Gastrocnemius medialis (tissue), 4 donors: ENCODE data around the gene AP3B1. TPM values are rescaled to one million over a fixed set of nuclear protein-coding genes. Genes with fewer than 3 reads are reported as not detected.

ENCODE experiments used
- ATAC-seq, 2 donors: fragments of 150-250 bp; one replicate each; pipeline ENCODE4 v1.9.1; 2016
- DNase-seq, 2 donors: peaks; one replicate each; pipeline ENCODE4 v3.0.0-alpha.2; 2019
- H3K27ac ChIP-seq, 4 donors: fragments of 200-600 bp; sonication (generic); 1 replicate in 1 of 4; 2 replicates in 3 of 4; pipeline ENCODE4 v1.5.1; 2016 to 2018; ENCODE audit warnings: mild to moderate bottlenecking in 2 of 4, moderate library complexity in 1 of 4
- H3K27me3 ChIP-seq, 3 donors: fragments of 200-600 bp; sonication (generic) in 2 of 3; 1 replicate in 1 of 3; 2 replicates in 2 of 3; pipeline versions ENCODE4 v1.5.1 to v1.6.0; 2016 to 2019; ENCODE audit warnings: mild to moderate bottlenecking in 1 of 3, moderate library complexity in 1 of 3
- H3K36me3 ChIP-seq, 2 donors: fragments of 200-600 bp; sonication (generic) in 1 of 2; one replicate each; pipeline ENCODE4 v1.5.1; 2017 to 2018
- H3K4me1 ChIP-seq, 2 donors: fragments of 200-600 bp; sonication (generic) in 1 of 2; one replicate each; pipeline ENCODE4 v1.5.1; 2016 to 2017; ENCODE audit warnings: mild to moderate bottlenecking in 2 of 2
- H3K4me3 ChIP-seq, 4 donors: fragments of 200-600 bp; sonication (generic) in 3 of 4; 1 replicate in 1 of 4; 2 replicates in 3 of 4; pipeline ENCODE4 v1.5.1; 2016 to 2019; ENCODE audit warnings: mild to moderate bottlenecking in 2 of 4
- H3K9me3 ChIP-seq, 3 donors: fragments of 200-600 bp; sonication (generic) in 2 of 3; 1 replicate in 1 of 3; 2 replicates in 2 of 3; pipeline ENCODE4 v1.5.1; 2016 to 2019
- POLR2A ChIP-seq, 2 donors: fragments of 450-650 bp; IDR thresholded peaks; one replicate each; pipeline ENCODE4 v1.6.1; 2017; ENCODE audit warnings: antibody characterized with exemption in 2 of 2, mild to moderate bottlenecking in 2 of 2, moderate library complexity in 2 of 2
- in situ Hi-C, 4 donors: fragments of 200-750 bp; cut with MboI; loops; one replicate each; pipeline versions ENCODE4 v1.15.0 to v1.8.0; 2017; ENCODE audit warnings: low sequenced_read_pairs in 4 of 4
- intact Hi-C: fragments of 100-400 bp; cut with DNase I; formaldehyde crosslinking; loops from one replicate; pipeline ENCODE4 v1.15.1; 2023; ENCODE audit warnings: low total_unique reads
- total RNA-seq, 4 donors: library from RNA; depleted of rRNA; stranded (reverse); fragments of >200 nt; gene quantifications; one replicate each; pipeline versions ENCODE4 v1.1.0 to v1.2.3, GENCODE V29; 2016
- TF ChIP-seq, protein P1 (sequence below), 5 experiments: fragments of 450-650 bp in 3 of 5; fragments of 200-600 bp in 2 of 5; sonication (generic) in 2 of 5; IDR thresholded peaks in 4 of 5; conservative IDR thresholded peaks in 1 of 5; 1 replicate in 4 of 5; 2 replicates in 1 of 5; pipeline ENCODE4 v1.5.1; 2016 to 2019; ENCODE audit warnings: antibody characterized with exemption in 5 of 5, mild to moderate bottlenecking in 3 of 5, moderate library complexity in 3 of 5

Gene AP3B1
- total RNA-seq, 4 donors from 2014 or later, result 17.9 to 26.0 (median 22.6) TPM

GRCh38 chr5:78108564-78108963 lies 185.9 kb downstream of the AP3B1 start:
- no peak for DNase-seq
- TF ChIP-seq, protein P1, sequence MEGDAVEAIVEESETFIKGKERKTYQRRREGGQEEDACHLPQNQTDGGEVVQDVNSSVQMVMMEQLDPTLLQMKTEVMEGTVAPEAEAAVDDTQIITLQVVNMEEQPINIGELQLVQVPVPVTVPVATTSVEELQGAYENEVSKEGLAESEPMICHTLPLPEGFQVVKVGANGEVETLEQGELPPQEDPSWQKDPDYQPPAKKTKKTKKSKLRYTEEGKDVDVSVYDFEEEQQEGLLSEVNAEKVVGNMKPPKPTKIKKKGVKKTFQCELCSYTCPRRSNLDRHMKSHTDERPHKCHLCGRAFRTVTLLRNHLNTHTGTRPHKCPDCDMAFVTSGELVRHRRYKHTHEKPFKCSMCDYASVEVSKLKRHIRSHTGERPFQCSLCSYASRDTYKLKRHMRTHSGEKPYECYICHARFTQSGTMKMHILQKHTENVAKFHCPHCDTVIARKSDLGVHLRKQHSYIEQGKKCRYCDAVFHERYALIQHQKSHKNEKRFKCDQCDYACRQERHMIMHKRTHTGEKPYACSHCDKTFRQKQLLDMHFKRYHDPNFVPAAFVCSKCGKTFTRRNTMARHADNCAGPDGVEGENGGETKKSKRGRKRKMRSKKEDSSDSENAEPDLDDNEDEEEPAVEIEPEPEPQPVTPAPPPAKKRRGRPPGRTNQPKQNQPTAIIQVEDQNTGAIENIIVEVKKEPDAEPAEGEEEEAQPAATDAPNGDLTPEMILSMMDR (IDR thresholded peaks at IDR 0.05 in 4 of 5, conservative IDR thresholded peaks at IDR 0.05 in 1 of 5), result no peak
- no peak for TF ChIP-seq POLR2A (IDR thresholded peaks at IDR 0.05)
- Histone ChIP-seq H3K9me3 (no peaks in the 10 kb centered on the region), H3K4me3 (no peak overlapping the region), H3K27me3 (no peaks in the 10 kb centered on the region), H3K36me3 (peaks cover 0 to 22% of the 10 kb centered on the region in 2 donors), H3K4me1 (no peaks in the 10 kb centered on the region), H3K27ac (no peak overlapping the region)
- in situ Hi-C loops (no loop called here), intact Hi-C loops (no loop called here)
- ATAC-seq, result no peak

- intact Hi-C loops, result no loop called here
- Histone ChIP-seq H3K4me3 (no peak overlapping the region), H3K9me3 (no peaks in the 10 kb centered on the region), H3K36me3 (peaks cover 0 to 20% of the 10 kb centered on the region in 2 donors), H3K27me3 (no peaks in the 10 kb centered on the region), H3K4me1 (no peaks in the 10 kb centered on the region), H3K27ac (no peak overlapping the region)
- DNase-seq, result no peak
- TF ChIP-seq POLR2A (IDR thresholded peaks at IDR 0.05), result no peak
- TF ChIP-seq, protein P1 (IDR thresholded peaks at IDR 0.05 in 4 of 5, conservative IDR thresholded peaks at IDR 0.05 in 1 of 5), result no peak
- in situ Hi-C loops, result no loop called here
- ATAC-seq, result no peak
These were observed 191.1 kb downstream of the AP3B1 start for GRCh38 chr5:78103232-78103918.

DNA sequence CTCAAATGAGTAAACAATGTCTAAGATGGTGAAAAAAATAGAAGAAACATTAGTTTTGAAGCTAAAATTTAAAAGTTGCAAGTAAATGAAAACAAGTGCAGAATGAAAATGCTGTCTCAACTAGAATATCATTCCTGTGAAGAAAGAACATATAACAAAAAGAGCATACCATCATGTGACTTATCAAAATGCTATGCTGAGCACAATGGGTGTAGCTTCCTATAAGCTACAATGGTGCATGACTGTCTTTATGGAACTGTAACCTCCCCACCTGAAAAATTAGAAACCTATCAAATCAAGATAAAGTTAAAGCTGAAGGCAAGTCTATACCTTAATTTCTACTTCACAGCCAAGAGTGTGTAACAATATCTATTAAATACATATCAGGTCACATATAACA lies 192.0 kb downstream of the AP3B1 start:
- ATAC-seq (no peak), DNase-seq (no peak)
- in situ Hi-C loops, result no loop called here
- intact Hi-C loops, result no loop called here
- H3K9me3 ChIP-seq, result no peaks in the 10 kb centered on the region
- H3K36me3 ChIP-seq, result peaks cover 0 to 12% of the 10 kb centered on the region in 2 donors
- H3K4me1 ChIP-seq, result no peaks in the 10 kb centered on the region
- no peaks in the 10 kb centered on the region for H3K27me3 ChIP-seq
- H3K4me3 ChIP-seq, result no peak overlapping the region
- TF ChIP-seq, protein P1 (IDR thresholded peaks at IDR 0.05 in 4 of 5, conservative IDR thresholded peaks at IDR 0.05 in 1 of 5), result no peak
- TF ChIP-seq POLR2A (IDR thresholded peaks at IDR 0.05), result no peak
- H3K27ac ChIP-seq, result no peak overlapping the region

- intact Hi-C loops (no loop called here), in situ Hi-C loops (no loop called here)
- no peak overlapping the region for H3K4me3 ChIP-seq
- no peak for ATAC-seq
- no peaks in the 10 kb centered on the region for H3K4me1 ChIP-seq
- DNase-seq, result no peak
- H3K27ac ChIP-seq, result no peak overlapping the region
- TF ChIP-seq POLR2A (IDR thresholded peaks at IDR 0.05), result no peak
- TF ChIP-seq, protein P1 (IDR thresholded peaks at IDR 0.05 in 4 of 5, conservative IDR thresholded peaks at IDR 0.05 in 1 of 5), result no peak
- H3K27me3 ChIP-seq, result no peaks in the 10 kb centered on the region
- H3K36me3 ChIP-seq, result peaks cover 0 to 10% of the 10 kb centered on the region in 2 donors
- H3K9me3 ChIP-seq, result no peaks in the 10 kb centered on the region
These were observed 199.4 kb downstream of the AP3B1 start for GRCh38 chr5:78095125-78095524.

- DNase-seq (no peak), ATAC-seq (no peak)
- no peak overlapping the region for H3K4me3 ChIP-seq
- H3K36me3 ChIP-seq, result peaks cover 0 to 17% of the 10 kb centered on the region in 2 donors
- in situ Hi-C loops, result no loop called here
- no peaks in the 10 kb centered on the region for H3K9me3 ChIP-seq
- H3K27ac ChIP-seq, result no peak overlapping the region
- H3K4me1 ChIP-seq, result no peaks in the 10 kb centered on the region
- TF ChIP-seq POLR2A (IDR thresholded peaks at IDR 0.05), result no peak
- TF ChIP-seq, protein P1 (IDR thresholded peaks at IDR 0.05 in 4 of 5, conservative IDR thresholded peaks at IDR 0.05 in 1 of 5), result no peak
- H3K27me3 ChIP-seq, result no peaks in the 10 kb centered on the region
- intact Hi-C loops, result no loop called here
These were observed 204.5 kb downstream of the AP3B1 start for GRCh38 chr5:78090002-78090401.
